NCI-H2196 treated with DMSO at 0.1 percent for 48 hours (cell line): ENCODE measurements around the gene OLFML2B.

Experiments
- DNase-seq: peaks from one replicate; lab custom pipeline; 2025; ENCODE audit not compliant: unreplicated experiment; lab: John Stamatoyannopoulos, UW

The OLFML2B gene

GRCh38 chr1:161948435-161948834, 75.2 kb downstream of the OLFML2B start:
- DNase-seq: no peak

GRCh38 chr1:161946071-161946987, 77.3 kb downstream of the OLFML2B start:
- no peak for DNase-seq

- no peak for DNase-seq
Measured at GRCh38 chr1:161945306-161946060, 78.2 kb downstream of the OLFML2B start.

GRCh38 chr1:161944381-161944780, 79.3 kb downstream of the OLFML2B start:
- no peak for DNase-seq

GRCh38 chr1:161943737-161944136, 79.9 kb downstream of the OLFML2B start:
- DNase-seq: no peak

- no peak for DNase-seq
Measured at GRCh38 chr1:161941726-161942436, 81.8 kb downstream of the OLFML2B start.

GRCh38 chr1:161940866-161941591, 82.6 kb downstream of the OLFML2B start:
- DNase-seq: no peak

GRCh38 chr1:161936786-161937185, 86.9 kb downstream of the OLFML2B start:
- DNase-seq: no peak

GRCh38 chr1:161935264-161935663, 88.4 kb downstream of the OLFML2B start:
- no peak for DNase-seq

GRCh38 chr1:161933592-161934588, 89.8 kb downstream of the OLFML2B start:
- no peak for DNase-seq
